Activated naive CD4-positive, alpha-beta T cell treated with anti-CD3 and anti-CD28 coated beads, Interleukin-2, amount 50 U/mL, for 72 hours (primary cell): Measurements from ENCODE around the gene DIAPH1. TPM values are rescaled to one million over a fixed set of nuclear protein-coding genes. Genes with fewer than 3 reads are reported as not detected.

Experiments used
- ATAC-seq, 2 donors: fragments of 150-1000 bp; cut with Tn5 transposase; 2 replicates each; pipeline ENCODE4 v1.10.0; 2021; ENCODE audit warnings: mild to moderate bottlenecking in 2 of 2, moderate library complexity in 2 of 2
- DNase-seq, 2 donors: peaks; one replicate each; pipeline ENCODE4 v3.0.0; 2021 to 2022; ENCODE audit warnings: low spot score in 2 of 2
- H3K27ac Mint-ChIP-seq, 2 donors: one replicate each; pipeline ENCODE4 v1.8.0; 2022; ENCODE audit warnings: mild to moderate bottlenecking in 2 of 2, mixed read lengths in 2 of 2
- H3K36me3 Mint-ChIP-seq, 2 donors: one replicate each; pipeline ENCODE4 v1.8.0; 2022; ENCODE audit warnings: mixed read lengths in 2 of 2
- H3K9me3 Mint-ChIP-seq, 2 donors: one replicate each; pipeline ENCODE4 v1.8.0; 2022; ENCODE audit warnings: mixed read lengths in 2 of 2
- total RNA-seq, 2 donors: library from RNA; stranded (reverse); gene quantifications; one replicate each; pipeline ENCODE4 v1.2.3, GENCODE V29; 2022

The DIAPH1 gene
- total RNA-seq, 2 donors from 2014 or later: 184 to 216 TPM

- peak; percentile 44 to 46 for ATAC-seq
These were observed 105.7 kb downstream of the DIAPH1 start for GRCh38 chr5:141512911-141513626.

GRCh38 chr5:141512390-141512910 is 106.3 kb downstream of the DIAPH1 start:
- DNase-seq (peak; percentile 71 to 92), ATAC-seq (peak; percentile 3 to 52)
- Mint-ChIP-seq H3K27ac (peak overlapping the region; percentile 81 to 90), H3K9me3 (no peaks in the 10 kb centered on the region), H3K36me3 (peaks cover 13 to 18% of the 10 kb centered on the region in 2 donors)

More at GRCh38 chr5:141512911-141513626, 105.7 kb downstream of the DIAPH1 start:
- Mint-ChIP-seq H3K27ac (peak overlapping the region; percentile 81 to 90), H3K9me3 (no peaks in the 10 kb centered on the region), H3K36me3 (peaks cover 13 to 22% of the 10 kb centered on the region in 2 donors)
- DNase-seq: peak in 1 of 2 donors; percentile 34

- Mint-ChIP-seq H3K27ac (peak overlapping the region; percentile 41 to 81), H3K36me3 (peaks cover 10 to 18% of the 10 kb centered on the region in 2 donors), H3K9me3 (no peaks in the 10 kb centered on the region)
- ATAC-seq: no peak
- no peak for DNase-seq
These were observed 107.0 kb downstream of the DIAPH1 start for GRCh38 chr5:141511771-141512325.

- Mint-ChIP-seq H3K36me3 (peaks cover 3 to 16% of the 10 kb centered on the region in 2 donors), H3K9me3 (no peaks in the 10 kb centered on the region), H3K27ac (peak overlapping the region in 1 of 2 donors; percentile 81)
- ATAC-seq: no peak
- DNase-seq: no peak
These were observed 107.8 kb downstream of the DIAPH1 start for GRCh38 chr5:141510850-141511601.

- no peaks in the 10 kb centered on the region for H3K9me3 Mint-ChIP-seq
- no peak overlapping the region for H3K27ac Mint-ChIP-seq
- H3K36me3 Mint-ChIP-seq: peaks cover 0 to 11% of the 10 kb centered on the region in 2 donors
- ATAC-seq: no peak
- no peak for DNase-seq
These were observed 108.6 kb downstream of the DIAPH1 start for GRCh38 chr5:141510160-141510559.

- no peak for DNase-seq
- peak in 1 of 2 donors; percentile 23 for ATAC-seq
- Mint-ChIP-seq H3K27ac (peak overlapping the region in 1 of 2 donors; percentile 93), H3K9me3 (no peaks in the 10 kb centered on the region), H3K36me3 (peaks cover 0 to 11% of the 10 kb centered on the region in 2 donors)
These were observed 109.8 kb downstream of the DIAPH1 start for GRCh38 chr5:141508798-141509611.

GRCh38 chr5:141508440-141508797 is 110.4 kb downstream of the DIAPH1 start:
- no peak for DNase-seq
- peak overlapping the region in 1 of 2 donors; percentile 77 for H3K27ac Mint-ChIP-seq
- no peaks in the 10 kb centered on the region for H3K9me3 Mint-ChIP-seq
- H3K36me3 Mint-ChIP-seq: peaks cover 0 to 6% of the 10 kb centered on the region in 2 donors
- no peak for ATAC-seq

GRCh38 chr5:141507387-141508091 is 111.3 kb downstream of the DIAPH1 start:
- no peaks in the 10 kb centered on the region for H3K36me3 Mint-ChIP-seq
- H3K27ac Mint-ChIP-seq: peak overlapping the region in 1 of 2 donors; percentile 74
- DNase-seq (no peak), ATAC-seq (no peak)
- no peaks in the 10 kb centered on the region for H3K9me3 Mint-ChIP-seq

- no peaks in the 10 kb centered on the region for H3K36me3 Mint-ChIP-seq
- no peak for DNase-seq
- H3K9me3 Mint-ChIP-seq: no peaks in the 10 kb centered on the region
- no peak for ATAC-seq
- H3K27ac Mint-ChIP-seq: no peak overlapping the region
These were observed 112.2 kb downstream of the DIAPH1 start for GRCh38 chr5:141506381-141507155.

GRCh38 chr5:141504216-141504615 is 114.6 kb downstream of the DIAPH1 start:
- no peak for ATAC-seq
- H3K27ac Mint-ChIP-seq: no peak overlapping the region
- DNase-seq: no peak
- no peaks in the 10 kb centered on the region for H3K9me3 Mint-ChIP-seq
- no peaks in the 10 kb centered on the region for H3K36me3 Mint-ChIP-seq

GRCh38 chr5:141503681-141504080 is 115.1 kb downstream of the DIAPH1 start:
- no peaks in the 10 kb centered on the region for H3K9me3 Mint-ChIP-seq
- no peaks in the 10 kb centered on the region for H3K36me3 Mint-ChIP-seq
- DNase-seq: no peak
- no peak overlapping the region for H3K27ac Mint-ChIP-seq
- no peak for ATAC-seq

- no peak for ATAC-seq
- DNase-seq: no peak
- Mint-ChIP-seq H3K27ac (peak overlapping the region in 1 of 2 donors; percentile 10), H3K9me3 (no peaks in the 10 kb centered on the region), H3K36me3 (no peaks in the 10 kb centered on the region)
These were observed 117.0 kb downstream of the DIAPH1 start for GRCh38 chr5:141501761-141502160.

GRCh38 chr5:141496038-141496437 is 122.8 kb downstream of the DIAPH1 start:
- DNase-seq: no peak

GRCh38 chr5:141495453-141495811 is 123.4 kb downstream of the DIAPH1 start:
- no peaks in the 10 kb centered on the region for H3K9me3 Mint-ChIP-seq

More at GRCh38 chr5:141496038-141496437, 122.8 kb downstream of the DIAPH1 start:
- Mint-ChIP-seq H3K27ac (no peak overlapping the region), H3K9me3 (no peaks in the 10 kb centered on the region), H3K36me3 (peaks cover 2 to 3% of the 10 kb centered on the region in 2 donors)
- no peak for ATAC-seq

More at GRCh38 chr5:141495453-141495811, 123.4 kb downstream of the DIAPH1 start:
- Mint-ChIP-seq H3K36me3 (peaks cover 5 to 9% of the 10 kb centered on the region in 2 donors), H3K27ac (no peak overlapping the region)
- no peak for ATAC-seq
- no peak for DNase-seq
